Activated CD8-positive, alpha-beta memory T cell treated with anti-CD3 and anti-CD28 coated beads for 48 hours (primary cell): Measurements from ENCODE around the gene MATN1.

Source experiments
- DNase-seq, 3 experiments: peaks; one replicate each; pipeline ENCODE4 v3.0.0-alpha.2; 2020; ENCODE audit warnings: low read depth in 2 of 3, low spot score in 2 of 3

The MATN1 gene

GRCh38 chr1:30732277-30732996 is 9.1 kb upstream of the MATN1 start:
- no peak for DNase-seq

GRCh38 chr1:30731806-30732276 is 8.5 kb upstream of the MATN1 start:
- DNase-seq, result no peak

GRCh38 chr1:30731109-30731805 is 7.9 kb upstream of the MATN1 start:
- DNase-seq, result no peak

GRCh38 chr1:30730346-30731108 is 7.1 kb upstream of the MATN1 start:
- DNase-seq, result no peak

- no peak for DNase-seq
Observed at GRCh38 chr1:30729901-30730300, 6.5 kb upstream of the MATN1 start.

GRCh38 chr1:30728832-30729638 is 5.7 kb upstream of the MATN1 start:
- no peak for DNase-seq

GRCh38 chr1:30728340-30728739 is 5.0 kb upstream of the MATN1 start:
- DNase-seq, result no peak

GRCh38 chr1:30727824-30728223 is 4.4 kb upstream of the MATN1 start:
- DNase-seq, result no peak

GRCh38 chr1:30726773-30727684 is 3.6 kb upstream of the MATN1 start:
- DNase-seq, result no peak

GRCh38 chr1:30726236-30726635 is 2.9 kb upstream of the MATN1 start:
- DNase-seq, result no peak

GRCh38 chr1:30725450-30726095 is 2.2 kb upstream of the MATN1 start:
- DNase-seq, result no peak

- no peak for DNase-seq
Observed at GRCh38 chr1:30724655-30725421, 1.5 kb upstream of the MATN1 start.

- DNase-seq, result no peak
Observed at GRCh38 chr1:30724175-30724574, 790 bp upstream of the MATN1 start.

GRCh38 chr1:30721812-30722537 is 1.4 kb downstream of the MATN1 start:
- DNase-seq, result no peak

- DNase-seq, result no peak
Observed at GRCh38 chr1:30721341-30721793, 2.0 kb downstream of the MATN1 start.

GRCh38 chr1:30720271-30721223 is 2.8 kb downstream of the MATN1 start:
- DNase-seq, result no peak
